Measurements from ENCODE around the gene SOX6. TPM values are rescaled to one million over a fixed set of nuclear protein-coding genes. Genes with fewer than 3 reads are reported as not detected.

SOX6 gene
- total and polyA plus RNA-seq, 2 donors (not counting 1 experiment from before 2014, with no cell fraction given): 3.0 to 5.1 TPM

DNA sequence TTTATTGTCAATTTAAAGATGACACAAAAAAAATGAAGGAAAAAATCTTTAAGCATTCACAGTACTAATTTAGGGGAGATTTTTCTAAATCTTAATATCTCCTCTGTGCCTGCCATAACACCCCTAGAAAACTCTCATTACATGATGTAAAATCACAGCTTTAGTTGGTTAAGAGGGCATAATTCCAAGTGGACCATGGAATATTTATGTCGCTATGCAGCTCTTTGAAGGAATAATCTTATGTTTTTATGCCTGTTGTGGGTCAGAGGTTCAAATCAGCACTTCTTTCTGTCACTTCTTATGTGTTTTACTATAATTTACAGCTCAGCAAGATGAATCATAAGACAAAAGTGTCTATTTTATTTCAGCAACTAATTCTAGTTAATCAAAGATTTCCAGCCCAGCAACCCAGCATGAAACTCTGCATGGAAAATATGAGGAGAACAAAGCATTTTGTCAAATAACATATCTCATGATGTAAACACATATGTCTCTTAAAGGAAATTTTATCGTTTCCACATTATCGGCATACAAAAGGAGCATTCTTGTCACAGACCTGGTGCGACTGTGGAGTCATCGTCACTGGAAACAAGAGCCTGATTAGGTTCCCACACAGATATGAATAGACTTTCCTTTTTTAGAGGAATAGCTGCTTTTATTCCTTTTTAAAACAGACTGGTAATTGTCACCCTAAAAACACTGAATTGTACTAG, 274.8 kb downstream of the SOX6 start:
- Histone ChIP-seq H3K36me3 (ENCODE audit: control insufficient read depth, insufficient read depth, low read length) (no peaks in the 10 kb centered on the region), H3K27ac (ENCODE audit: insufficient read depth, low read length) (no peak overlapping the region), H3K4me1 (ENCODE audit: control insufficient read depth, extremely low read depth, insufficient read depth, low read length) (no peaks in the 10 kb centered on the region), H3K9ac (ENCODE audit: insufficient read depth, low read length) (no peak overlapping the region), H3K27me3 (ENCODE audit: control insufficient read depth, insufficient read depth, low read length) (no peaks in the 10 kb centered on the region), H2AFZ (ENCODE audit: low read length) (no peak overlapping the region), H3K4me2 (ENCODE audit: extremely low read depth, insufficient read depth, low read length) (no peak overlapping the region), H3K4me3 (replicated peaks in 1 of 4; ENCODE audit: control extremely low read depth in 1 of 4, insufficient read depth in 1 of 4, low read depth in 3 of 4, low read length in 4 of 4) (no peak overlapping the region), H3K79me2 (ENCODE audit: control insufficient read depth, insufficient read depth, low read length) (no peaks in the 10 kb centered on the region), H3K9me3 (ENCODE audit: control insufficient read depth, insufficient read depth, low read depth, low read length) (no peaks in the 10 kb centered on the region), H4K20me1 (ENCODE audit: control insufficient read depth, extremely low read depth, insufficient read depth, low read length) (no peaks in the 10 kb centered on the region)
- TF ChIP-seq EZH2 (IDR thresholded peaks at IDR 0.05; ENCODE audit: low read length, missing control alignments): no peak
- TF ChIP-seq, protein P1, sequence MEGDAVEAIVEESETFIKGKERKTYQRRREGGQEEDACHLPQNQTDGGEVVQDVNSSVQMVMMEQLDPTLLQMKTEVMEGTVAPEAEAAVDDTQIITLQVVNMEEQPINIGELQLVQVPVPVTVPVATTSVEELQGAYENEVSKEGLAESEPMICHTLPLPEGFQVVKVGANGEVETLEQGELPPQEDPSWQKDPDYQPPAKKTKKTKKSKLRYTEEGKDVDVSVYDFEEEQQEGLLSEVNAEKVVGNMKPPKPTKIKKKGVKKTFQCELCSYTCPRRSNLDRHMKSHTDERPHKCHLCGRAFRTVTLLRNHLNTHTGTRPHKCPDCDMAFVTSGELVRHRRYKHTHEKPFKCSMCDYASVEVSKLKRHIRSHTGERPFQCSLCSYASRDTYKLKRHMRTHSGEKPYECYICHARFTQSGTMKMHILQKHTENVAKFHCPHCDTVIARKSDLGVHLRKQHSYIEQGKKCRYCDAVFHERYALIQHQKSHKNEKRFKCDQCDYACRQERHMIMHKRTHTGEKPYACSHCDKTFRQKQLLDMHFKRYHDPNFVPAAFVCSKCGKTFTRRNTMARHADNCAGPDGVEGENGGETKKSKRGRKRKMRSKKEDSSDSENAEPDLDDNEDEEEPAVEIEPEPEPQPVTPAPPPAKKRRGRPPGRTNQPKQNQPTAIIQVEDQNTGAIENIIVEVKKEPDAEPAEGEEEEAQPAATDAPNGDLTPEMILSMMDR (conservative IDR thresholded peaks at IDR 0.05 in 1 of 2, IDR thresholded peaks at IDR 0.05 in 1 of 2; ENCODE audit: low read depth in 1 of 2, low read length in 2 of 2): no peak
- DNase-seq (ENCODE audit: low read depth in 2 of 2): no peak

DNA sequence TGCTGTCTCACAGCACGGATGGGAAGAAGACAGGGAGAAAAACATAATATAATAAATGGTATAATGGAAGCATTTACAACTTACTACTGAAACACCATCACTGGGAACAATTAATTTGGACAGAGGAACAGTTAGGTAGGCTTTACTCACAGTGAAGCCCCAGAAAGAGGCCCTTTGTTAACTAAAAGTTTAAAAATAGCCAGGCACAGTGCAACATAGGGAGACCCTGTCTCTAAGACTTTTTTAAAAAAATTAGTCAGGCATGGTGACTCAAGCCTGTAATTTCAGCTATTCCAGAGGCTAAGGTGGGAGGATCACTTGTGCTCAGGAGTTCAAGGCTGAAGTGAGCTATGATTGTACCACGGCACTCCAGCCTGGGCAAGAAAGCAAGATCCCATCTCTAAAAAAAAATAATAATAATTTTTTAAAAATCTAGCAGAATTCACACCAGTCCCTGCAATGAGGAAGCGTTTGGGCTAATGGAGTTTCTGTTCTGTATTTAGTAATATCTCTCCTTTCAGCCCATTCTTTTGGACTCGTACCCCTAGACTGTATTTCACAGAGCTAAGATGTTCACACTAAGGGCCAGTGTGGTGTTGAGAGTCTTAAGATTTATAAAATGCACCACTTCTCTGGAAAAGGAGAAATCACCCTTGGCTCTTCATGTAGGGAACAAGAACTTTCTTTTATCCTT, 275.5 kb downstream of the SOX6 start:
- TF ChIP-seq EZH2 (IDR thresholded peaks at IDR 0.05; ENCODE audit: low read length, missing control alignments): no peak
- TF ChIP-seq, protein P1 (conservative IDR thresholded peaks at IDR 0.05 in 1 of 2, IDR thresholded peaks at IDR 0.05 in 1 of 2; ENCODE audit: low read depth in 1 of 2, low read length in 2 of 2): no peak
- no peak overlapping the region for H3K9ac ChIP-seq (ENCODE audit: insufficient read depth, low read length)
- DNase-seq (ENCODE audit: low read depth in 2 of 2): no peak

DNA sequence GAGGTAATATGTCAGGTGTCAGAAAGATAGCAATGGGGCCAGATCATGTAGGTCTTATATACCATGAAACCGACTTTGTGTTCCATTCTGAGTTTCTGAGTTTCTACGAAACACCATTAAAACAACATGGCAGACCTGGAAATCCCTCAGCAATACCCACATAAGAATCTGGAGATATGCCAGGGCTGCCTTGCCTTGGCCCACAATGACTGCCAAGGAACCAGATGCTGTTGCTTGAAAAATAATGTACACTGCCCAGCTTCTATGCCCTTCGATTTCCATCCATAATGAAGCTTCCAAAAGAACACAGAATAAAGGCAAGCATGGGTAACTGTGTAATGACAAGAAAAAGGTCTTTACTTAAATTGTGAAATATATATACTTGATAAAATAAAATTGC, 277.4 kb downstream of the SOX6 start:
- Histone ChIP-seq H3K4me2 (ENCODE audit: extremely low read depth, insufficient read depth, low read length) (no peak overlapping the region), H3K4me1 (ENCODE audit: control insufficient read depth, extremely low read depth, insufficient read depth, low read length) (no peaks in the 10 kb centered on the region), H3K4me3 (replicated peaks in 1 of 4; ENCODE audit: control extremely low read depth in 1 of 4, insufficient read depth in 1 of 4, low read depth in 3 of 4, low read length in 4 of 4) (no peak overlapping the region), H3K9me3 (ENCODE audit: control insufficient read depth, insufficient read depth, low read depth, low read length) (no peaks in the 10 kb centered on the region), H3K27ac (ENCODE audit: insufficient read depth, low read length) (no peak overlapping the region), H2AFZ (ENCODE audit: low read length) (no peak overlapping the region), H4K20me1 (ENCODE audit: control insufficient read depth, extremely low read depth, insufficient read depth, low read length) (no peaks in the 10 kb centered on the region), H3K36me3 (ENCODE audit: control insufficient read depth, insufficient read depth, low read length) (no peaks in the 10 kb centered on the region), H3K9ac (ENCODE audit: insufficient read depth, low read length) (no peak overlapping the region), H3K79me2 (ENCODE audit: control insufficient read depth, insufficient read depth, low read length) (no peaks in the 10 kb centered on the region), H3K27me3 (ENCODE audit: control insufficient read depth, insufficient read depth, low read length) (no peaks in the 10 kb centered on the region)
- DNase-seq (ENCODE audit: low read depth in 2 of 2): no peak
- TF ChIP-seq EZH2 (IDR thresholded peaks at IDR 0.05; ENCODE audit: low read length, missing control alignments): no peak
- TF ChIP-seq, protein P1 (conservative IDR thresholded peaks at IDR 0.05 in 1 of 2, IDR thresholded peaks at IDR 0.05 in 1 of 2; ENCODE audit: low read depth in 1 of 2, low read length in 2 of 2): no peak

More for the DNA sequence above, 275.5 kb downstream of the SOX6 start:
- H3K9me3 ChIP-seq (ENCODE audit: control insufficient read depth, insufficient read depth, low read depth, low read length): no peaks in the 10 kb centered on the region
- no peaks in the 10 kb centered on the region for H4K20me1 ChIP-seq (ENCODE audit: control insufficient read depth, extremely low read depth, insufficient read depth, low read length)
- H3K36me3 ChIP-seq (ENCODE audit: control insufficient read depth, insufficient read depth, low read length): no peaks in the 10 kb centered on the region
- no peaks in the 10 kb centered on the region for H3K4me1 ChIP-seq (ENCODE audit: control insufficient read depth, extremely low read depth, insufficient read depth, low read length)
- no peak overlapping the region for H3K4me2 ChIP-seq (ENCODE audit: extremely low read depth, insufficient read depth, low read length)
- H3K79me2 ChIP-seq (ENCODE audit: control insufficient read depth, insufficient read depth, low read length): no peaks in the 10 kb centered on the region
- no peak overlapping the region for H3K27ac ChIP-seq (ENCODE audit: insufficient read depth, low read length)
- H3K4me3 ChIP-seq (replicated peaks in 1 of 4; ENCODE audit: control extremely low read depth in 1 of 4, insufficient read depth in 1 of 4, low read depth in 3 of 4, low read length in 4 of 4): no peak overlapping the region
- H2AFZ ChIP-seq (ENCODE audit: low read length): no peak overlapping the region
- no peaks in the 10 kb centered on the region for H3K27me3 ChIP-seq (ENCODE audit: control insufficient read depth, insufficient read depth, low read length)

Data from fibroblast of lung (primary cell).